Neural progenitor cell (in vitro differentiated cells): ENCODE results near the gene PANK4. TPM values are rescaled to one million over a fixed set of nuclear protein-coding genes. Genes with fewer than 3 reads are reported as not detected.
"Not testable (repeated sequence)": the region's sequence is repeated elsewhere in the genome, so short reads cannot be mapped to it uniquely, and the experiment has no call there.

Experiments used
- DNase-seq: peaks from one replicate; pipeline ENCODE4 v3.0.0-alpha.2; 2016; ENCODE audit warnings: low spot score
- H2AFZ ChIP-seq: fragments of 200-600 bp; sonication (generic); replicated peaks from 2 replicates; pipeline ENCODE4 v1.6.1; 2016; ENCODE audit warnings: antibody characterized with exemption
- H3F3A ChIP-seq: fragments of 200-600 bp; sonication (generic); 2 replicates; pipeline ENCODE4 v1.6.1; 2016; ENCODE audit warnings: antibody characterized with exemption, low read depth
- H3K27ac ChIP-seq: fragments of 200-600 bp; sonication (generic); 2 replicates; pipeline ENCODE4 v1.5.1; 2016; ENCODE audit warnings: mild to moderate bottlenecking
- H3K27me3 ChIP-seq: fragments of 200-600 bp; sonication (generic); 2 replicates; pipeline ENCODE4 v1.6.1; 2016; ENCODE audit warnings: mild to moderate bottlenecking, moderate library complexity
- H3K36me3 ChIP-seq: fragments of 200-600 bp; sonication (generic); 2 replicates; pipeline ENCODE4 v1.5.1; 2016
- H3K4me1 ChIP-seq: fragments of 200-600 bp; sonication (generic); 2 replicates; pipeline ENCODE4 v1.6.1; 2016; ENCODE audit warnings: mixed run types
- H3K4me2 ChIP-seq: fragments of 200-600 bp; sonication (generic); 2 replicates; pipeline ENCODE4 v1.6.1; 2016
- H3K4me3 ChIP-seq: fragments of 200-600 bp; sonication (generic); 2 replicates; pipeline ENCODE4 v1.5.1; 2016
- H3K79me2 ChIP-seq: fragments of 200-600 bp; sonication (generic); 2 replicates; pipeline ENCODE4 v1.6.1; 2016; ENCODE audit warnings: low read depth
- H3K9ac ChIP-seq: fragments of 200-600 bp; sonication (generic); 2 replicates; pipeline ENCODE4 v1.6.1; 2016
- H3K9me3 ChIP-seq: fragments of 200-600 bp; sonication (generic); 2 replicates; pipeline ENCODE4 v1.5.1; 2016; ENCODE audit warnings: low read depth
- H4K20me1 ChIP-seq: fragments of 200-600 bp; sonication (generic); 2 replicates; pipeline ENCODE4 v1.6.1; 2016; ENCODE audit warnings: low read depth
- H3K27ac Mint-ChIP-seq: 3 replicates; pipeline ENCODE4 v1.8.0; 2021; ENCODE audit warnings: mixed read lengths
- H3K27me3 Mint-ChIP-seq: 2 replicates; pipeline ENCODE4 v1.8.0; 2022; ENCODE audit warnings: low read depth, mild to moderate bottlenecking, inconsistent platforms, moderate library complexity, mixed read lengths; ENCODE audit not compliant: insufficient read depth
- H3K36me3 Mint-ChIP-seq: 3 replicates; pipeline ENCODE4 v1.8.0; 2021; ENCODE audit warnings: mixed read lengths
- H3K4me1 Mint-ChIP-seq: 3 replicates; pipeline ENCODE4 v1.8.0; 2021; ENCODE audit warnings: mixed read lengths
- H3K4me3 Mint-ChIP-seq: 3 replicates; pipeline ENCODE4 v1.8.0; 2021; ENCODE audit warnings: mild to moderate bottlenecking, moderate library complexity, mixed read lengths
- H3K9me3 Mint-ChIP-seq: 3 replicates; pipeline ENCODE4 v1.8.0; 2020; ENCODE audit warnings: mixed read lengths
- EZH2 ChIP-seq: fragments of 200-600 bp; sonication (generic); IDR thresholded peaks from 2 replicates; pipeline ENCODE4 v1.6.1; 2017; ENCODE audit warnings: antibody characterized with exemption, mild to moderate bottlenecking, moderate library complexity
- EZH2phosphoT487 ChIP-seq: fragments of 200-600 bp; sonication (generic); IDR thresholded peaks from 2 replicates; pipeline ENCODE4 v1.6.1; 2017; ENCODE audit warnings: antibody characterized with exemption
- total RNA-seq: library from RNA; depleted of rRNA; stranded (reverse); fragments of >200 nt; gene quantifications from 2 replicates; pipeline ENCODE4 v1.2.3, GENCODE V29; 2015; ENCODE audit warnings: low replicate concordance
- TF ChIP-seq, protein P1 (sequence below): fragments of 200-600 bp; sonication (generic); IDR thresholded peaks from 2 replicates; pipeline ENCODE4 v1.5.1; 2017; ENCODE audit warnings: antibody characterized with exemption, mild to moderate bottlenecking

Gene PANK4
- total RNA-seq, 1 donor from 2014 or later = 30.6 TPM

- not testable (repeated sequence) for H3K27ac Mint-ChIP-seq, H3K9ac ChIP-seq, H3K27me3 ChIP-seq, H3K36me3 ChIP-seq, H3K36me3 Mint-ChIP-seq, H3K9me3 ChIP-seq, H3K27ac ChIP-seq, H2AFZ ChIP-seq, DNase-seq, H3K79me2 ChIP-seq, H3K4me2 ChIP-seq, H3K27me3 Mint-ChIP-seq, H3K4me3 Mint-ChIP-seq, H3K4me3 ChIP-seq, H3K9me3 Mint-ChIP-seq
- Histone ChIP-seq H3K4me1 (peaks cover 17% of the 10 kb centered on the region), H4K20me1 (peaks cover 13% of the 10 kb centered on the region), H3F3A (peaks cover 33% of the 10 kb centered on the region)
- H3K4me1 Mint-ChIP-seq = peaks cover 36% of the 10 kb centered on the region
These were observed 24.0 kb upstream of the PANK4 start for GRCh38 chr1:2550309-2550861.

- H3K27ac Mint-ChIP-seq = peak overlapping the region; percentile 66
- peaks cover 42% of the 10 kb centered on the region for H3F3A ChIP-seq
- H3K79me2 ChIP-seq, H3K36me3 ChIP-seq, H3K4me3 ChIP-seq, H3K27me3 ChIP-seq, H3K9me3 ChIP-seq, H2AFZ ChIP-seq, H3K9me3 Mint-ChIP-seq, H3K27me3 Mint-ChIP-seq, DNase-seq, H3K4me2 ChIP-seq, H3K27ac ChIP-seq, H3K9ac ChIP-seq, H3K36me3 Mint-ChIP-seq: not testable (repeated sequence)
- peaks cover 13% of the 10 kb centered on the region for H4K20me1 ChIP-seq
- peaks cover 26% of the 10 kb centered on the region for H3K4me1 ChIP-seq
- H3K4me3 Mint-ChIP-seq = peak overlapping the region; percentile 59
- H3K4me1 Mint-ChIP-seq = peaks cover 42% of the 10 kb centered on the region
These were observed 23.1 kb upstream of the PANK4 start for GRCh38 chr1:2549367-2550029.

GRCh38 chr1:2548068-2548589, 21.7 kb upstream of the PANK4 start:
- Mint-ChIP-seq H3K4me1 (peaks cover 46% of the 10 kb centered on the region), H3K36me3 (no peaks in the 10 kb centered on the region), H3K27me3 (no peaks in the 10 kb centered on the region), H3K9me3 (no peaks in the 10 kb centered on the region), H3K27ac (no peak overlapping the region), H3K4me3 (peak overlapping the region; percentile 91)
- H3K27ac ChIP-seq = peak overlapping the region; percentile 20
- no peaks in the 10 kb centered on the region for H3K79me2 ChIP-seq
- TF ChIP-seq, protein P1, sequence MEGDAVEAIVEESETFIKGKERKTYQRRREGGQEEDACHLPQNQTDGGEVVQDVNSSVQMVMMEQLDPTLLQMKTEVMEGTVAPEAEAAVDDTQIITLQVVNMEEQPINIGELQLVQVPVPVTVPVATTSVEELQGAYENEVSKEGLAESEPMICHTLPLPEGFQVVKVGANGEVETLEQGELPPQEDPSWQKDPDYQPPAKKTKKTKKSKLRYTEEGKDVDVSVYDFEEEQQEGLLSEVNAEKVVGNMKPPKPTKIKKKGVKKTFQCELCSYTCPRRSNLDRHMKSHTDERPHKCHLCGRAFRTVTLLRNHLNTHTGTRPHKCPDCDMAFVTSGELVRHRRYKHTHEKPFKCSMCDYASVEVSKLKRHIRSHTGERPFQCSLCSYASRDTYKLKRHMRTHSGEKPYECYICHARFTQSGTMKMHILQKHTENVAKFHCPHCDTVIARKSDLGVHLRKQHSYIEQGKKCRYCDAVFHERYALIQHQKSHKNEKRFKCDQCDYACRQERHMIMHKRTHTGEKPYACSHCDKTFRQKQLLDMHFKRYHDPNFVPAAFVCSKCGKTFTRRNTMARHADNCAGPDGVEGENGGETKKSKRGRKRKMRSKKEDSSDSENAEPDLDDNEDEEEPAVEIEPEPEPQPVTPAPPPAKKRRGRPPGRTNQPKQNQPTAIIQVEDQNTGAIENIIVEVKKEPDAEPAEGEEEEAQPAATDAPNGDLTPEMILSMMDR = peak; percentile 98
- no peak for TF ChIP-seq EZH2phosphoT487
- TF ChIP-seq EZH2 = no peak
- DNase-seq = peak; percentile 88
- H3K9me3 ChIP-seq = no peaks in the 10 kb centered on the region
- H3K27me3 ChIP-seq = no peaks in the 10 kb centered on the region
- peak overlapping the region; percentile 92 for H3K4me2 ChIP-seq
- H3K4me1 ChIP-seq = peaks cover 40% of the 10 kb centered on the region
- peaks cover 55% of the 10 kb centered on the region for H3F3A ChIP-seq
- H2AFZ ChIP-seq = no peak overlapping the region
- no peaks in the 10 kb centered on the region for H3K36me3 ChIP-seq
- peaks cover 13% of the 10 kb centered on the region for H4K20me1 ChIP-seq
- peak overlapping the region; percentile 68 for H3K4me3 ChIP-seq
- H3K9ac ChIP-seq = no peak overlapping the region

GRCh38 chr1:2547210-2548067, 21.0 kb upstream of the PANK4 start:
- Histone ChIP-seq H3K4me3 (peak overlapping the region; percentile 68), H2AFZ (no peak overlapping the region)

More at GRCh38 chr1:2547210-2548067, 21.0 kb upstream of the PANK4 start:
- peak overlapping the region; percentile 91 for H3K4me3 Mint-ChIP-seq
- H3K4me1 Mint-ChIP-seq = peaks cover 53% of the 10 kb centered on the region
- peak overlapping the region; percentile 92 for H3K4me2 ChIP-seq
- no peaks in the 10 kb centered on the region for H3K9me3 ChIP-seq
- H3K36me3 ChIP-seq = no peaks in the 10 kb centered on the region
- peaks cover 62% of the 10 kb centered on the region for H3F3A ChIP-seq
- peaks cover 13% of the 10 kb centered on the region for H4K20me1 ChIP-seq
- peak overlapping the region; percentile 93 for H3K27ac ChIP-seq
- no peaks in the 10 kb centered on the region for H3K27me3 Mint-ChIP-seq
- peaks cover 47% of the 10 kb centered on the region for H3K4me1 ChIP-seq
- no peaks in the 10 kb centered on the region for H3K9me3 Mint-ChIP-seq
- DNase-seq = peak; percentile 49
- H3K9ac ChIP-seq = peak overlapping the region; percentile 80
- H3K79me2 ChIP-seq = no peaks in the 10 kb centered on the region
- no peaks in the 10 kb centered on the region for H3K27me3 ChIP-seq
- H3K27ac Mint-ChIP-seq = no peak overlapping the region
- TF ChIP-seq EZH2 (no peak), EZH2phosphoT487 (no peak)
- TF ChIP-seq, protein P1 = no peak
- no peaks in the 10 kb centered on the region for H3K36me3 Mint-ChIP-seq
